GM18505 (cell line): ENCODE measurements around the gene PCSK2.

ENCODE experiments used
- ATAC-seq: cut with Tn5 transposase; IDR thresholded peaks from one replicate; pipeline ENCODE4 v1.9.1; 2021; ENCODE audit not compliant: unreplicated experiment
- POLR2A ChIP-seq: IDR thresholded peaks from 4 replicates; pipeline ENCODE4 v1.6.1; 2011; ENCODE audit warnings: borderline replicate concordance; ENCODE audit not compliant: insufficient read depth, insufficient read length; ENCODE audit errors: extremely low read depth

The PCSK2 gene

DNA sequence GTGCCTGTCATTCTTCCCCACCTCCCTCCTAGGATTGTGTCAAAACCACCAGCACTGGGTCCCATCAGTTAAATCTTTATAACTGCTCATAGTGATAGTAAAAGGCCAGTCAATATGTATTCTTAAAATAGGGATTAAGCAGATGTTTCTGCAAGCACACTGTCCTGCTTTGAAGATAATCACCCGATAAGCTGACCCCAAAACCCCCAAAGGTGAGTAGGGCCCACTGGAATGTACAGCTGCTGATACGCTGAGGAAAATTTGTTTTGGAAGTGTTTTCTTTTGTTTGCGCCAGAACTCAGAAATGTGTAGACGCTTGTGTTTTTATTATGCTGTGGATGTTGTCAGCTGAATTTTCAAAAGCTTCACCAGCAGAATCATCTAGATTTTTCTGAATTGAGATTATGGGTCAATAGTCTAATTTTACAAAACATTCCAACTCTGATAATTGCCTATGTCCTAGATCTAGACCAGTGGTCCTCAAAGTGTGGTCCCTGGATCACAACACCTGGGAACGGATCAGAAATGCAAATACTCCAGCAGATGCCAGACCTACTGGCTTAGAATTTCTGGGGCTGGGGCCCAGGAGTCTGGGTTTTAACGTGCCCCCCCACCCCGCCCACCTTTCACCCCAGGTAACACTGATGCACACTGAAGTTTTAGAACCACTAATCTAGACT is 292.9 kb downstream of the PCSK2 start:
- no peak for ATAC-seq
- TF ChIP-seq POLR2A, result no peak

DNA sequence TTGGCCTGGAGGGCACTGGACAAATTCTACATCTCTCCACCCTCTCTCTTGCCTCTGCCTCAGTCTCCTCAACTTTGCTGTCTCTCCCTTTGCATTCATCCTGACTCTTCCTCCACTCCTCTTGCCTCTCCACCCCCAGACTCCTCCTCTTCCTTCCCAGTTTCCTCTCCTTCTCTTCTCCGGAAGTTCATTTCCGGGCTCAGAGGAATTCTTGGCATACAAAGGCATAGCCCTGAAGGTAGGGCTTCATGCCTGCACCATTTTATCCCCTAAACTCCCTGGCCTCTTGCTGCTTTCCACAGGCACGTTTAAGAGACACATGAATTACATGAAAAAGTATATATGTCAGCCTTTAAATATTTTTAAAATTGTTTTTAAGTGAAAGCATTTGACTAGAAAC is 293.7 kb downstream of the PCSK2 start:
- no peak for ATAC-seq
- TF ChIP-seq POLR2A, result no peak

DNA sequence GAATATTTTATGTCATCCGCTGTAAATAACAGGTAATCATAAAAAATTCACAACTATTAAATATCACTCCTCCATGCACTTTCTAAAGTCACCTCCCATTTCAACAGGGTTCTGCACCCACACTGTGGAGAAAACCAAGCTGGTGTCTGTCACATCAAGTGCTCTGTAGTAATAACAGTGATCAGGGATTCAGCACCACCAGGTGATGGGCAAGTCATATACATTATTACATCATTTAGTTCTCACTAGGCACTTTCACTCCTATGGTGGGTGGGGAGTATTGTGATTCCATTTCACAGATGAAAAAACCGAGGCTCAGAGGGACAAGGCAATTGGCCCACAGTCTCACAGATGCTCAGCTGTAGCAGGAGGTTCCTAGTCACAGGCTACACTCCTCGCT is 295.7 kb downstream of the PCSK2 start:
- ATAC-seq, result no peak
- TF ChIP-seq POLR2A, result no peak

DNA sequence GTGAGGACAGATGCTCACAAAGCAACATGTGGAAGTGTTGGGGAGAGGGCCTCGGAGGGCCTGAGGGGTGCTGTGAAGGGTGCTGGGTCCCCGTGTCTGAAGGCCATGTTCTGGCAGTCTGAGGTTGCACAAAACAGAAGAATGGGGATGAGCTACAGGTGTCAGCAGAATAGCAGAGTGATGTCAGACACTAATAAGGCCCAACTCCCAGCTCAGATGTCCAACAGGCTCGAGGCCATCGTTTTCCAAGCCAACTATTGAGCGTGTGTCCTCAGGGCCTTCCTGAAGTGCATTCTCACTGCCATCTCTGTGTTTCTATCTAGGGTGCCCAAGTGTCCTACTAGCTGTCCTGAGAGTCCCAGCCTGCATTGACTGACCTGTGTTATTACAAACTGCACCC is 296.5 kb downstream of the PCSK2 start:
- no peak for TF ChIP-seq POLR2A
- no peak for ATAC-seq

DNA sequence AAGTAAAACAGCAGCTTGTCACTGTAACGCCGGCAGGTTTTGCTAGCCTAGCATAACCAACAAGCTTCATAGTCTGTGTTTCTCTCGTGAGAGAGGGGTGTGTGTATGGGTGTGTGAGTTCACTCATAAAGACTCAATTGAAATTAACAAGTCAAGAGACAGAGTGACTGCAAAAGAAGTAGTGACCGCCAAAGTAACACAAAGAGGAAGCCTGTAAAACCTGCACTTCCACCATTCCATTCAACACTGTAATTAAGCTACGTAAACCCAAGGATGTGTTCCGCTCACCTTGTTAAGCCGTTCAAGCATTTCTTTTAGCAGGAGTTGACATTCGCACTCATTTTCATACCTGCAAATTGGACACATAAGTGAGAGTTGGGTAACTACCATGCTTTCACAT is 297.7 kb downstream of the PCSK2 start:
- no peak for TF ChIP-seq POLR2A
- ATAC-seq, result no peak

DNA sequence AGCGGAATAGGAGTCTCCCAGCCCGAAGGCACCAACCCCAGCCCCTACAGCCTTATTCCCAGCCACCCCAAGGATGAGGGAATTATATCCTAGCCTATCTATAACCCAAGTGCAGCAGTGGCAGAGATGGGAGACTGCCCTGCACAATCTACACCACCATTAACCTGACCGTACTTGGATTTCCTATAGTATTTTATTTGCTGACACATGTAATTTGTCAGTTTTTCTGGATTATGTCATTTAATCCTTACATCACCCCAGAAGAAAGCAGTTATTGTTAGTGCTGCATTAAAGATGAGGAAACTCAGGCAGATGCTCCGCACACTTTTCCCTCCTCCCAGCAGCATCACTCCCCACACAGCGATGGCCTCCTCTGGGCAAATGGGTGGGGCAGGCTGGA is 298.3 kb downstream of the PCSK2 start:
- no peak for TF ChIP-seq POLR2A

DNA sequence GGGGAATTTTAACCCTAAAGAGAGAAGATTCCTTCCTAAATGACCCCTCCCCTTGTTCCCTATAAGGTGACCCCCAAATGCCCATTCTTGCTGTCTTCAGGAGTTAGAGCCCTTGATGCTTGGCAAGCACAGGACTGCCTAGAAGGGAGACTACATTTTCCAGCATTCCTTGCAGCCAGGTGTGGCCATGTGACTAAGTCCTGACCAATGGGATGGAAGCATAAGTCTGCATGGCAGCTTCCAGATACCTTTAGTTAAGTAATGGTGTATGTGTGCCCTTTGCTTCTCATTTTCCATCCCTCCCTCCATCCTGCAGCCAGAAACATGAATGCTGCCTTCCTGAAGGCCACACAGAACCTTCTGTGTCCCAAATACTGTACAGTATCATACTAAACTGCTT is 298.8 kb downstream of the PCSK2 start:
- no peak for ATAC-seq

More for the DNA sequence above, 298.3 kb downstream of the PCSK2 start:
- no peak for ATAC-seq

DNA sequence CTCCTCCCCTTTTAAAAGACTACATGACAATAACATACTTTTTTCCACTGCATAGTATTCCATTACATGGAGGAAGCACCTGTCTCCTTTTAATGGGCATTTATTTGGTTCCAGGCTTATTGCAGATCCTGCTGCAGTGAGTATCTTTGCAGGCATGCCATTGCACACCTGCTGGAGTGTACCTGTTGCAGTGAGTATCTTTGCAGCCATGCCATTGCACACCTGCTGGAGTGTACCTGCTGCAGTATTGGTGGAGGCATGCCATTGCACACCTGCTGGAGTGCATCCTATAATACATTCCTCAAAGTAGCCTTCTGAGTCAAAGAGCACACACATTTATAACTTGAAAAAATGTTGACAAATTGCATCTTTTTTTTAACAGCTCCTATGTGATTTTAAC is 302.7 kb downstream of the PCSK2 start:
- no peak for ATAC-seq

More for the DNA sequence above, 298.8 kb downstream of the PCSK2 start:
- no peak for TF ChIP-seq POLR2A

DNA sequence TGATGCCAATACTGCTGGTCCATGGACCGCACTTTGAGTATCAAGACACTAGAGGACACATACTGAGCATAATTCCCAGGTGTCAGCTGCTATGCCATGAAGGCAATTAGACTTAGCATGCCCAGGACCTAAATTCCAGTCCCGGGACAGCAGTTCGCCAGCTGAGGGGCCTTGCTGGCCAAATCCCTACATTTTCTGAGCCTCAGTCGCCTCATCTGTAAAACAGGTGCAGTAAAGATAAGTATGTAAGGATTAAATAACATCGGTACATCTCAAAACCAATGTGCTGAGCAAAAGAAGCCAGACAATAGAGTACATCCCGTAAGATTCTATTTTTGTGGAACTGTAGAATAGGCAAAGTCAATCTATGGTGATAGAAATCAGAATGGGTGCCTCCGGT is 303.3 kb downstream of the PCSK2 start:
- no peak for ATAC-seq

More for the DNA sequence above, 302.7 kb downstream of the PCSK2 start:
- no peak for TF ChIP-seq POLR2A

DNA sequence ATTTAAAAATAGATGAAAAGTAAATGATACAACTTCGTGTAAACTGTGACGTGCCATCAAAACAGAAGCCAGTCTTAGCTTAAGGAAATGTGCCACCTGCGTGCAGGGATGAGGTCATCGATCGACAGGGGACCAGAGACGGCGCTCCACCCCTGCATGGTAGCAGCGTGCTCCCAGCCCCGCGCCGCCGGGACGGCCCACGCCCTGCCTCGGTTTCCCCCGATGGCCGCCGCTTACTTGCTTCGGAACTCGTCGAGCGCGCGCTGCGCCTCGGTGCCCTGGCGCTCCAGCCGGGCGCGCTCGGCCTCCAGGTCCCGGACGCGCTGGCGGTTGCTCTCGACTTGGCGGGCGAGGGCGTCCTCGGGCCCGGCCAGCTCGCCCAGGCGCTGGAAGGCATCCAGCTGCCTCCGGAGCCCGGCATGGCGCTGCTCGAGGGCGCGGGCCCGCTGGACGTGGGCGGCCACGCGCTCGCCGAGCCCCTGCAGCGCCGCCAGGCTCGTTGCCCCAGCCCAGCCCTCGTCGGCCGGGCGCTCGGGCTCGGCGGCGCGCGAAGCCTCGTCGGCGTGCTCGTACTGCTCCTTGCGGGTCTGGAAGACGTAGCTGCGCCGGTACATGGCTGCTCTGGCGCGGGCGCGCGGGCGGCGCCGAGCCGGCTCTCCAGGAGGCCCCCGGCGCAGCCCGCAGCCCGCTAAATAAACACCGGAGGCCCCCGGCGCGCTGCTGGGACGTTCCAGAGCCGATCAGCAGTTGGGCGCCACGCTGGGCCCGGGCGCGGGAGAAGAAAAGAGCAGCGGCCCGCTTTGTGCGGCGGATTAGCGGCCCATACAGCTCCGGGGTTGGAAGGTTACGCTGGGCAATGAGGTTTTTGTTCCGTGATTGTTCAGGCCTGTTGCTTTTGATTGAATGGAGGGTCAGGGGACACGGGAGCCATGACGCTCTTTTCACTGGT is 304.1 kb downstream of the PCSK2 start, which contains the start of gene BFSP1:
TSS of gene BFSP1 (minus strand) at position 664 of the 949 bp plus-strand sequence. CDS start at position 614, 50 bp downstream.
- no peak for TF ChIP-seq POLR2A
- peak; percentile 54 for ATAC-seq

More for the DNA sequence above, 303.3 kb downstream of the PCSK2 start:
- no peak for TF ChIP-seq POLR2A

DNA sequence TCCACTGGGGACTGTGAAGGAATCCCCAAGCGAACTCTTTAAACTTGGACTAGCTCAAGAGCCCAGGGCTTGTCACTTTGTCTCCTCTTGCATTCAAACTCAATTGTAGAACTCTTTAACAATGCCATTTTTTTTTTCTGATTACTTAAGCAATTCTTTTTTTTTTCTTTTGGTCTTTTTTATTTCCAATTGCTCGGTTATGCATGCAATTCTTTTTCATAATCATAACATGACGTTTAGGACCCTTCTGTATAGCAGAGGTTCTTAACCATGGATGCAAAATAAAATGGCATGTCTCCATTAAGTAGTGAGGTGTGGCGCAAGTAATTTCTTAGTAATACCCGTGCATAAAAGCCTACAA is 304.8 kb downstream of the PCSK2 start:
- ATAC-seq, result no peak
- TF ChIP-seq POLR2A, result no peak

DNA sequence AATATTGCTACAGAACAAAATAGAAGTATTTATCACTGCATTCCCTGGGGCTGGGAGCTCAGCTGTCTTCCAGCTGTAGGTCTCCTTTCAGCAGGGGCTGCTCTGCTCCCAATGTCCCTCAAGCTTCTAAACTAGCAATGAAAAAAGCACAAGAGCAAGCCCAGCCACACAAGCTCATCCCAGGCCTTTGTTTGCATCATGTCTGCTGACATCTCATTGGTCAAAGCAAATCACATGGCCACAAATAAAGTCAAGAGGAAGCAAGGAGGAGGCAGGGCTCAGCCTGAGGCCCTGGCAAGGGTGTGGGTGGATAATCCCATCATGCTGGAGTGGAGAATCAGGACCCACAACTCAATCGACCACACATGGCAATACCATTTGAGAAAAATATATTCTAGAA is 306.6 kb downstream of the PCSK2 start:
- ATAC-seq, result no peak
- TF ChIP-seq POLR2A, result no peak

DNA sequence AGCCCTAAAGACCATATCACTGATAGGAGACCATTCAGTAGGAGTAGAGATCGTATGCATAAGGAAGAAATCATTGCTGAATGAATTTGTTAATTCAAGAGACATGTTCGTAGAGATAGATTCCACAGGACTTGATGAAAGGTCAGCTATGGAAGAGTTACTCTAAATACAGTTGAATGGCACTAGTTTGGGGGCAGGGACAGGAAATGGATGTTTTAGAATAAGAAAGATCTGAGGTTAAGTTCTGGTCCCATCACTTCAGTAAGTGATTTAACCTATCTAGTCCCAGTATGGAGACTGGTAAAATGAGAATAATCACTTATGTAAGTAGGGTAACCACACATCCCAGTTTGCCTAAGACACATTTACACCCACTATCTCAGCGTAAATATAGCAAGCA is 307.2 kb downstream of the PCSK2 start:
- no peak for ATAC-seq
- TF ChIP-seq POLR2A, result no peak
